GM19463 (cell line): ENCODE results near the gene SLC22A1.
"Not testable (repeated sequence)": the region's sequence is repeated elsewhere in the genome, so short reads cannot be mapped to it uniquely, and the experiment has no call there.

ENCODE experiments used
- ATAC-seq: cut with Tn5 transposase; IDR thresholded peaks from one replicate; pipeline ENCODE4 v1.9.1; 2021; ENCODE audit warnings: mild to moderate bottlenecking, moderate library complexity; ENCODE audit not compliant: unreplicated experiment

The SLC22A1 gene

GRCh38 chr6:160093061-160093460, 28.6 kb upstream of the SLC22A1 start:
- ATAC-seq: no peak

DNA sequence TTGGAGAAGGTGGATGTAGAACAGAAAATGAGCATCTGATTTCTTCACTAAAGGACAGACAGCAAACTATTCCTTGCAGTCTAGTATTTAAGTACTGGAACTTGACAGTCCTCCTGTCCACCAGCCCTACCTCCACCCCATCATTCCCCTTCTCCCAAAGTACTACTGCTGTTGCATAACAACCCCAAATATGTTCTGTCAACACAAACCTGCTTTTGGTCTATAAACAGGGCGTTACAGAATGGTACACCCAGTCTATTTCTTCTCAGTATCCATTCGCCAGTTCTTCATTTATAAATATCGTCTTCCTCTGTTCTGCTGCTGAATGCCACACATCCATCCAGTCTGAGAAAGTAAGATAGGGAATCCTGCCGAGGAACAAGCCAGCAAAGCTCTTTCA, 27.7 kb upstream of the SLC22A1 start:
- ATAC-seq: no peak

DNA sequence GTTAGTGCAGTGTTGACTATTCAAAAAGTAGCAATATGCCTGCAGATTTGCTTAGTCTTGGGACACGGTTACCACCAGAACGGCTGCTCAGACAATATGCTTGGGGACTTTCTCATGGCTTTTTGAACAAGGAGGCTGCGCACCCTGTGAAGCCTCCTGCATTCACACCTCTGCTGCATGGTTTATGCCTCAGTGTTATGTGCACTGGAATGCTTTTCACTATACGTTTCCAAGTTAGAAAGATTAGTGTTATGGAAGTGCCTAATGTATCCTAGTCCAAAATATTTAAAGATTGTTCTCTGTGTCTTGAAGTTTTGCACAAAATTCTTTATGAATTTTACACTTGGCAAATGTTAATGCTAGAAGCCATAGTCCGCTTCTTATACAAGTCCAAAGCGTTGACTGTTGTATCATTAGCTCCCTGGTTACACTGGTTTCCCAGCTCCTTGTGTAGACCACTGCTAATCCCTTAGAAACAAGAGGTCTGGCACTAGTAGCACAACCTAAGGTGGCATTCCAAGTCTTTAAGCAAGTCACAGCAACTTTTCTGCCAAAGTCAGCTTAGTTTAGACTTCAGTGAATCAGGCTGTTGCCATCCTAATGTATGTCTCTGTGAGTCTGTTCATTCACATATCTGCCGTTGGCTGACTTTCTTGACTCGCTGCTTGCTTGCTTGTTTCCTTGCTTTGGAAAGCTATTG, 26.3 kb upstream of the SLC22A1 start:
- ATAC-seq: no peak

GRCh38 chr6:160101277-160102205, 20.1 kb upstream of the SLC22A1 start:
- ATAC-seq: no peak

DNA sequence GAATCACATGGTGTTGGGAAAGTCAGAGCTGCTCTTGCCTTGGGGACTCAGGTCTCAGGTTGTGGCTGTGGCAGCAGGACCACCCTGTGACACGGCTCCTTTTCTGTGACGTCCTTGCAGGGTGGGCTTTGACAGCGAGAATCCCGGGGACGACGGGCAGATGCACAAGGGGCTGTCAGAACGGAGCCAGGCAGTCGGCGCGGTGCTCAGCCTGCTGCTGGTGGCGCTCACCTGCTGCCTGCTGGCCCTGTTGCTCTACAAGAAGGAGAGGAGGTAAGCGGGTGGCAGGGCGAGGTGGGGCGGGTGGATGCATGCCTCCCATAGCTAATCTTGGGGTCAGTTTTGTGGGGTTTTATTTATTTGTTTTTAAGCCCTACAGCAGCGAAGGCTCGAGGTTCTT, 19.2 kb upstream of the SLC22A1 start:
- no peak for ATAC-seq

GRCh38 chr6:160102956-160103824, 18.4 kb upstream of the SLC22A1 start:
- ATAC-seq: no peak

DNA sequence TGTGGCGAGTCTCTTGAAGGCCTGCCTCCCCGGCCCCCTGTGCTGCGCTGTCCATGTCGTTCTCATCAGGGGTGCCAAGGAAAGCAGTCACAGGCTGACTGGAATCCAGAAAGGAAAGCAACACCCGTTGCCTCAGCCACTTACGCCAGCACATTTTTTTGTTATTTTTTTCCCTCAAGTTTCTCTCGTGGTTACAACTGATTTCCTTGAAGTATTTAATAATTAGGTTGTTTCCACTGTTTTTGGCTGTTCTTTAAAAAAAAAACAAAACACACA, 17.9 kb upstream of the SLC22A1 start:
- no peak for ATAC-seq

- no peak for ATAC-seq
Measured at GRCh38 chr6:160104821-160105517, 16.6 kb upstream of the SLC22A1 start.

- no peak for ATAC-seq
Measured at GRCh38 chr6:160106010-160106409, 15.6 kb upstream of the SLC22A1 start.

DNA sequence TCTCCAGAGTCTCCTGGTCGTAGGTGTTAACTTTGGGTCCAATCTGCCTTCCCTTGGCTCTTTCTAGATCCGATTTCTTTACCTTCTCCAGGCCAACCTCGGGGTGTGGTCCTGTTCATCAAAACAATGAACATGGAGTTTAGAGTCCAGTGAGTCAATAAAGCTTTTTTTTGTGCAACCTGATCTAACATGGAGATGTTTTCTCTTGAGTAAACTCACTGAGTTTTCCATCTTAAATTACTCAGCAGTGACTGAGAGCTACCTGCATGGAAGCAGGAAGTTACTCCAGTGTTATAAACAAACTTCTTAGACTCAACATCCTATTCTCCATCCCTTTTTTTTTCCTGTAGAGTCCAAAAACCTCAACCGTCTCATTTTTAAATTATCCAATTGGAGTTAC, 14.9 kb upstream of the SLC22A1 start:
- ATAC-seq: no peak

DNA sequence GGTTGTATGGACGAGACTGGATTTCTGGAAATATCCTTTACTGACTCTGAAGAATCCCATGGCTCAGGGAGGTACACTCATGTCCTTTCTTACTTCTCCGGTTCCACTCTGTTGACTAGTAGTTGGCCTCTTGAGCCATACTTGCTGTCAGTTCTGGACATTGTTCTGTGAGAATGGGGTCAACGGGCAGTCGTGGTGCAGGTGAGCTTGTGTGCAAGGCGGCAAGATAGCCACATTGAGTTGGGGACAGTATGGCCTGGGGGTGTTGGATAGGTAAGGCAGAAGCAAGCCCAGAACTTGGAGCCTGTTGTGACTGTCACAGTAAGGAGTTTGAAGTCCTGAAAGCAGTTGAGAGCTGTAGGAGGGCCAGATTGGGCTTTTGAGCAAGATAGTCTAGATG, 13.5 kb upstream of the SLC22A1 start:
- ATAC-seq: no peak

GRCh38 chr6:160110586-160111123, 11.0 kb upstream of the SLC22A1 start:
- ATAC-seq: no peak

GRCh38 chr6:160111806-160112205, 9.8 kb upstream of the SLC22A1 start:
- ATAC-seq: no peak

DNA sequence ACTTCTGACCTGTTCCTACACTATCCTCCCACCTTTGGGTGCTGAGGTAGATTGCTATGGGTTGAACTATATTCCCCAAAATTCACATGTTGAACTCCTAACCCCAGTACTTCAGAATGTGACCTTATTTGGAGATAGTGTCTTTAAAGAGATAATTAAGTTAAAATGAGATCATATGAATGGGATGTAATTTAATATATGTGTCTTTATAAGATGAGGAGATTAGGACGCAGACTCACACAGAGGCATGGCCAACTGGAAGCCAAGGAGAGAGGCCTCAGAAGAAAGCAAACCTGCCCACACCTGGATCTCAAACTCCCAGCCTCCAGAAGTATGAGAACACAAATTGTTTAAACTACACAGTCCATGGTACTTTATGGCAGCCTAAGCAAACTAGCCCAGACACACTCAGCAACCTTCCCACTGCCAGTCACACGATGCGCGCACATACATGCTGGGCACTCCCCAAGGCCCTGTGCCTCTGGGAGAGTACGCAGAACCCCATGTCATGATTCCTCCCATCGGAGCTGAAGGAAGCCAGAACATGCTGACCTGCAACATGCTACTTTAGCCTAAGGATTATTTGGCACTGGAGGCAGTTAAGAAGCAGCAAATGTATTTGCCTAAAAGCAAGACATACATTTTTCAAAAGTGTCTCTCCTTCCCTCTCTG, 8.9 kb upstream of the SLC22A1 start:
- no peak for ATAC-seq

- ATAC-seq: not testable (repeated sequence)
Measured at GRCh38 chr6:160114536-160114935, 7.1 kb upstream of the SLC22A1 start.

DNA sequence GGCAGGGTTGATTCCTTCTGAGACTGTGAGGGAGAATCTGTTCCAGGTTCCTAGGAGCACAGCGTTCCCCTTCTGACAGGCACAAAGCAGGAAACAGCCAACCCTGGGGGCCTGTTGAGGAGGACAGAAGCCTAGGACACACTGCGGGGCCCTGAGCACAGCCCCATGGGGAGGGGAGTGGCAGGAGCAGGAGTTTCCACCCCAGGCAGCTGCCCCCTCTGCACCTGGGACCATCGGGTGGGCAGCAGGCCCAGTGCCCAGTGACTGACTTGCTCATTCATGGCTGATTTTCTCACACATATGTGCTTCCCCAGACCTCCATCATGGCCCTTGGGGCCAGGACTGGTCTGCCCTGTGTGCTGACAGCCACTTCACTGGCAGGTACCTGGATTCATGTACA, 6.2 kb upstream of the SLC22A1 start:
- no peak for ATAC-seq

DNA sequence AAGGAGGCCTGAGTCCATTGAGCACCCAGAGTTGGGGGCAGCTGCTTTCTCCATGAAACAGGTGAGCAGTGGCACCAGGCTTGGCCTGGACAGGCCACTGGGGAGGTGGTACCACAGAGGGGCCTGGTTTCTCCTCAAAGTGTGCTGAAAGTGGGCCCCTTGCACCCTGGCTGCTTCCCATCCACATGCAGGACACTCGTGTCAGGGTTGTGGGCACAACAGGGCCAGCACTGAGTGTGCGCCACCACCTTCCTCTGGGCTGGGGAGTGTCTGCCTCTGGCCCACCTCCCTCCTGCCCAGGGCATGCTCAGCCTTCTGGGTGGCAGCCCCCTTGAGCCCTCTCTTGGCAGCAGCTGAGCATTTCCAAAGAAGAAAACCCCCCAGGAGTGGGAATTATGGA, 5.2 kb upstream of the SLC22A1 start:
- ATAC-seq: no peak

DNA sequence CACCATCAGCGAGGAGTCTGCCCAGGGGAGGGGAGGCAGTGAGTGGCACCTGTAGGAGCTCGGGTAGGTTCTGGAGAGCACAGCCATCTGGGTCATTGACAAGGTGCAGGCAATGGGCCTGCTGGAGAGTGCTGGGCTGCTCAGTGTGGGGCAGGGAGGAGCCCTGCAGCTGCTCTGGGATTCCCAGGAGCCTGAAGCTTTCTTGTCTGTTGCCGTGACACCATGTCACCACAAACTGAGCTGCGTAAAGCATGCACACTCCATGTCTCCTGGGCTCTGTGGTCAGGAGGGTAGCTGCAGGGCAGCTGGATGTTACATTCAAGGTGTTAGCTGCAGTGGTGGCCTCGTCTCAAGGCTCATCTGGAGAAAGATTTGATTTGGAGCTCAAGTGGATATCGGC, 4.5 kb upstream of the SLC22A1 start:
- ATAC-seq: no peak

DNA sequence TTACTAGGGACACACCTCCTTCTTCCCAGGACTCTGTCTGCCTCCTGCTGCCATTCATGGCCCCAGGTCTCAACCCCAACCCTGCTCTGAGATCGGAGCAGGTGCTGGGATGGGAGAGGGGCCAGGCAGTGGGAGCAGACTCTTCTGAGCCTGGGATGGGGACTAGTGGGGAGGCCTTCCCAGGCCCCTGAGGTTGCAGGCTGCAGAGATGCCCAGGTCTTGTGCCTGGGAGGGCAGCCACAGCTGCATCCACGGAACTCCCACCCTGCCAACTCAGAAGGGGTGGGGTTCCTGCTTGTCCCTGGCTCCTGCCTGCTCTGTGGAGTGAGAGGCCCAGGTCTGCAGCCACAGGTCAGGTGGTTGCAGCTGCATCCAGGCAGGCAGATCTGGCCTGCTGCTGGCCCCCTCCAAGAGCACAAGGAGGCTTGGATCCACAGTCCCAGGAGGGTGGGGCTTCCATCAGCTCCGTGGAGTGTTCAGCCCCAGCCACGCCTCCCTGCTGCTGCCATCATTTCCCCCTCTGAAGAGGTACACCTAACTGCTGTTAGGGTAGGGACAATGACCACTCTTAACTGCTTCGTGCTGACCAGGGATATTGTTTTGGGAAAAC, 2.9 kb upstream of the SLC22A1 start:
- ATAC-seq: no peak

GRCh38 chr6:160120087-160120486, 1.5 kb upstream of the SLC22A1 start:
- ATAC-seq: no peak
